HG03196 (cell line): ENCODE results near the gene CLASP2.
"Not testable (repeated sequence)": the region's sequence is repeated elsewhere in the genome, so short reads cannot be mapped to it uniquely, and the experiment has no call there.

Experiments used
- ATAC-seq: cut with Tn5 transposase; IDR thresholded peaks from one replicate; pipeline ENCODE4 v1.9.1; 2021; ENCODE audit not compliant: unreplicated experiment

Gene CLASP2

GRCh38 chr3:33459577-33459976, 258.5 kb downstream of the CLASP2 start:
- not testable (repeated sequence) for ATAC-seq

- ATAC-seq: no peak
These were observed 259.6 kb downstream of the CLASP2 start for GRCh38 chr3:33458446-33458845.

- ATAC-seq: no peak
These were observed 261.3 kb downstream of the CLASP2 start for GRCh38 chr3:33456756-33457155.

- ATAC-seq: no peak
These were observed 264.7 kb downstream of the CLASP2 start for GRCh38 chr3:33453331-33453761.

- ATAC-seq: not testable (repeated sequence)
These were observed 266.1 kb downstream of the CLASP2 start for GRCh38 chr3:33451994-33452393.

- no peak for ATAC-seq
These were observed 270.1 kb downstream of the CLASP2 start for GRCh38 chr3:33447958-33448357.

- ATAC-seq: not testable (repeated sequence)
These were observed 270.8 kb downstream of the CLASP2 start for GRCh38 chr3:33447256-33447625.
